CD4-positive, alpha-beta T cell treated with Interleukin-15 for 1 hour (primary cell): ENCODE measurements around the gene LTC4S.

Experiments used
- DNase-seq: peaks from one replicate; pipeline ENCODE4 v3.0.0-alpha.2; 2020

The LTC4S gene

GRCh38 chr5:179814090-179814489 lies 20.3 kb downstream of the LTC4S start:
- DNase-seq = no peak

- no peak for DNase-seq
These were observed 21.9 kb downstream of the LTC4S start for GRCh38 chr5:179815491-179816249.

GRCh38 chr5:179816401-179816795 lies 22.6 kb downstream of the LTC4S start:
- no peak for DNase-seq

GRCh38 chr5:179816796-179817469 lies 23.1 kb downstream of the LTC4S start:
- no peak for DNase-seq

GRCh38 chr5:179817470-179817840 lies 23.7 kb downstream of the LTC4S start:
- DNase-seq = no peak

GRCh38 chr5:179817890-179818745 lies 24.3 kb downstream of the LTC4S start:
- DNase-seq = no peak

GRCh38 chr5:179818746-179819295 lies 25.0 kb downstream of the LTC4S start:
- peak; percentile 96 for DNase-seq

GRCh38 chr5:179819296-179820126 lies 25.7 kb downstream of the LTC4S start:
- DNase-seq = peak; percentile 60

GRCh38 chr5:179820127-179820482 lies 26.3 kb downstream of the LTC4S start:
- no peak for DNase-seq

- peak; percentile 85 for DNase-seq
These were observed 26.9 kb downstream of the LTC4S start, which contains the start of gene SQSTM1 for GRCh38 chr5:179820483-179821297. Gene SQSTM1 (plus strand): TSS chr5:179820905. CDS start chr5:179820937, 32 bp downstream.

GRCh38 chr5:179821298-179822058 lies 27.7 kb downstream of the LTC4S start:
- peak; percentile 91 for DNase-seq

GRCh38 chr5:179822059-179822432 lies 28.3 kb downstream of the LTC4S start:
- DNase-seq = no peak

- DNase-seq = no peak
These were observed 28.7 kb downstream of the LTC4S start for GRCh38 chr5:179822444-179822990.

- no peak for DNase-seq
These were observed 30.4 kb downstream of the LTC4S start for GRCh38 chr5:179823937-179824744.

- no peak for DNase-seq
These were observed 30.9 kb downstream of the LTC4S start for GRCh38 chr5:179824745-179825112.

GRCh38 chr5:179825655-179826182 lies 31.9 kb downstream of the LTC4S start:
- no peak for DNase-seq

GRCh38 chr5:179827680-179828079 lies 33.9 kb downstream of the LTC4S start:
- DNase-seq = peak; percentile 61

- no peak for DNase-seq
These were observed 35.1 kb downstream of the LTC4S start for GRCh38 chr5:179828756-179829421.
